K562 (cell line): Measurements from ENCODE around the gene SULT1C3. TPM values are rescaled to one million over a fixed set of nuclear protein-coding genes. Genes with fewer than 3 reads are reported as not detected.

Experiments used
- BRD9 ChIP-seq: fragments of 450-650 bp; IDR thresholded peaks from 2 replicates; pipeline ENCODE4 v1.6.1; 2018; ENCODE audit warnings: low read depth; ENCODE audit not compliant: partially characterized antibody
- CTCFL ChIP-seq: IDR thresholded peaks from 2 replicates; pipeline ENCODE4 v1.6.1; 2011; ENCODE audit warnings: borderline replicate concordance, low read depth, mild to moderate bottlenecking, moderate library complexity, low read length; ENCODE audit not compliant: insufficient read depth, poor library complexity, severe bottlenecking
- EHMT2 ChIP-seq: fragments of 450-650 bp; IDR thresholded peaks from 2 replicates; pipeline ENCODE4 v1.6.1; 2018; ENCODE audit warnings: antibody characterized with exemption
- FIP1L1 ChIP-seq: fragments of 200-400 bp; formaldehyde crosslinking; IDR thresholded peaks from 2 replicates; pipeline ENCODE4 v1.6.1; 2018; ENCODE audit warnings: mild to moderate bottlenecking, low read depth, low read length; ENCODE audit not compliant: poor library complexity, severe bottlenecking
- HIVEP1 ChIP-seq: fragments of 250-450 bp; sonication (Bioruptor Pico); IDR thresholded peaks from 2 replicates; pipeline ENCODE4 v1.4.0; 2020; ENCODE audit warnings: mild to moderate bottlenecking
- PTTG1 ChIP-seq: fragments of 450-650 bp; IDR thresholded peaks from 2 replicates; pipeline ENCODE4 v1.6.1; 2016; ENCODE audit warnings: low read depth, mild to moderate bottlenecking, missing genetic modification characterization, missing compliant biosample characterization
- TFAM ChIP-seq: fragments of 250-450 bp; sonication (Bioruptor Pico); conservative IDR thresholded peaks from 2 replicates; pipeline ENCODE4 v1.5.0; 2021; ENCODE audit warnings: mild to moderate bottlenecking, moderate library complexity
- ZNF212 ChIP-seq: fragments of 450-650 bp; formaldehyde crosslinking; IDR thresholded peaks from 2 replicates; pipeline ENCODE4 v1.4.0; 2020; ENCODE audit warnings: mild to moderate bottlenecking
- ZNF224 ChIP-seq: sonication (generic); formaldehyde crosslinking; IDR thresholded peaks from 2 replicates; pipeline ENCODE4 v1.8.0; 2022; ENCODE audit warnings: mild to moderate bottlenecking, missing genetic modification reagents
- ZNF75A ChIP-seq: fragments of 450-650 bp; formaldehyde crosslinking; IDR thresholded peaks from 2 replicates; pipeline ENCODE4 v1.4.0; 2020; ENCODE audit warnings: mild to moderate bottlenecking
- ZNF766 ChIP-seq: fragments of 200-800 bp; sonication (Bioruptor generic); conservative IDR thresholded peaks from 2 replicates; pipeline ENCODE4 v1.6.1; 2016; ENCODE audit warnings: missing genetic modification characterization, missing compliant biosample characterization
- polyA plus RNA-seq, 8 experiments: library from polyadenylated mRNA; depleted of rRNA in 4 of 8; stranded (reverse) in 5 of 8; unstranded in 3 of 8; fragments of >200 nt; fragmentation: Nextera tagmentation in 2 of 8; fragmentation: Illumina TruSeq in 1 of 8; extraction: Ambion mirVana in 2 of 8; extraction: Trizol in 1 of 8; gene quantifications; 2 replicates each; pipeline versions ENCODE4 v1.2.1 to v1.2.3, GENCODE V29; 2011 to 2014; ENCODE audit warnings: inconsistent platforms in 1 of 8, missing spikeins in 1 of 8
- total RNA-seq, 7 experiments: library from RNA; depleted of rRNA in 6 of 7; stranded (reverse); fragments of >200 nt in 6 of 7; fragmentation: Illumina TruSeq in 2 of 7; extraction: Trizol in 2 of 7; gene quantifications; 2 replicates each; pipeline versions ENCODE4 v1.2.1 to v1.2.3, GENCODE V29; 2011 to 2021; ENCODE audit warnings: low replicate concordance in 1 of 7
- TF ChIP-seq, protein P1 (sequence below): fragments of 450-650 bp; formaldehyde crosslinking; IDR thresholded peaks from 2 replicates; pipeline ENCODE4 v1.4.0; 2020; ENCODE audit warnings: mild to moderate bottlenecking, moderate library complexity
- TF ChIP-seq, protein P2 (sequence below): fragments of 250-450 bp; sonication (Bioruptor Pico); IDR thresholded peaks from 2 replicates; pipeline ENCODE4 v1.8.0; 2021; ENCODE audit warnings: moderate library complexity, mild to moderate bottlenecking, inconsistent platforms

The SULT1C3 gene
- total and polyA plus RNA-seq, 9 of the 15 experiments (the other 6 are each of a cell fraction or from before 2014, with no cell fraction given) = not detected

DNA sequence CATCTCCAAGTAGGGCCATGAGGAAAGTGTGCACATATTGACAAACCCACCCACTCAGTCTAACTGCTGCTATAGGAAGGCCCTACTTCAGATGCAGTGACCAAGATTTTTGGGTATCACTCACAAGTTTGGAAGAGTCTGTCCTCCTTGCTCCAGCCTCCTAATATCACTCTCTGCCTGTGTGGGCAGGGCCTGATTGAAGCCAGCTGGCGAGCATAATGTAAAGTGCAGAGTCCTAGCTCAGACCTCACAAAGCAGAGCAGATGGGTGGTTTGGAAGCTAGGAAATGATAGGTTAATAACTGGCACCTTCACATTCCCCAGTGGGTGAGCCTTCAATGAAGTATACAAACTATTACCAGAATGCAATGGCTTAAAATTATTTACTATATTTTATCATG lies 11.2 kb upstream of the SULT1C3 start (continued):
- no peak for TF ChIP-seq CTCFL
- TF ChIP-seq HIVEP1 = no peak
- TF ChIP-seq ZNF212 = no peak
- no peak for TF ChIP-seq ZNF766 (CRISPR knock-in tag)
- TF ChIP-seq TFAM (CRISPR knock-in tag) = no peak
- TF ChIP-seq BRD9 = no peak
- TF ChIP-seq EHMT2 = no peak
- TF ChIP-seq ZNF75A (CRISPR knock-in tag) = no peak
- TF ChIP-seq ZNF224 (CRISPR knock-in tag) = no peak
- TF ChIP-seq, protein P1, sequence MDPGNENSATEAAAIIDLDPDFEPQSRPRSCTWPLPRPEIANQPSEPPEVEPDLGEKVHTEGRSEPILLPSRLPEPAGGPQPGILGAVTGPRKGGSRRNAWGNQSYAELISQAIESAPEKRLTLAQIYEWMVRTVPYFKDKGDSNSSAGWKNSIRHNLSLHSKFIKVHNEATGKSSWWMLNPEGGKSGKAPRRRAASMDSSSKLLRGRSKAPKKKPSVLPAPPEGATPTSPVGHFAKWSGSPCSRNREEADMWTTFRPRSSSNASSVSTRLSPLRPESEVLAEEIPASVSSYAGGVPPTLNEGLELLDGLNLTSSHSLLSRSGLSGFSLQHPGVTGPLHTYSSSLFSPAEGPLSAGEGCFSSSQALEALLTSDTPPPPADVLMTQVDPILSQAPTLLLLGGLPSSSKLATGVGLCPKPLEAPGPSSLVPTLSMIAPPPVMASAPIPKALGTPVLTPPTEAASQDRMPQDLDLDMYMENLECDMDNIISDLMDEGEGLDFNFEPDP (CRISPR knock-in tag) = no peak
- no peak for TF ChIP-seq FIP1L1
- TF ChIP-seq, protein P2, sequence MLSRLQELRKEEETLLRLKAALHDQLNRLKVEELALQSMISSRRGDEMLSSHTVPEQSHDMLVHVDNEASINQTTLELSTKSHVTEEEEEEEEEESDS (CRISPR knock-in tag) = no peak
- no peak for TF ChIP-seq PTTG1 (tag)
- TF ChIP-seq, all 486 proteins: peak for 0
